DND-41 (cell line): Measurements from ENCODE around the gene SIPA1L3.
A peak's percentile ranks its signal among the peaks of the same experiment; 100 is the strongest.

Experiments used
- ATAC-seq: fragments of 200-7000 bp; cut with Tn5 transposase; 3 replicates; pipeline ENCODE4 v1.9.1; 2021; ENCODE audit warnings: low read depth; ENCODE audit not compliant: insufficient read depth
- DNase-seq: peaks from one replicate; pipeline ENCODE4 v3.0.0-alpha.2; 2020
- H2AFZ ChIP-seq: 2 replicates; pipeline ENCODE4 v1.6.0; 2012; ENCODE audit warnings: low read depth, low read length
- H3K27ac ChIP-seq: 2 replicates; pipeline ENCODE4 v1.5.1; 2012; ENCODE audit warnings: low read length, inconsistent platforms
- H3K27me3 ChIP-seq: fragments of 200-600 bp; sonication (generic); 2 replicates; pipeline ENCODE4 v1.6.0; 2012; ENCODE audit warnings: low read length, mild to moderate bottlenecking, inconsistent platforms; ENCODE audit not compliant: insufficient read depth, poor library complexity
- H3K36me3 ChIP-seq: 2 replicates; pipeline ENCODE4 v1.5.1; 2012; ENCODE audit warnings: low read length, inconsistent platforms; ENCODE audit not compliant: insufficient read depth
- H3K4me1 ChIP-seq: 2 replicates; pipeline ENCODE4 v1.5.1; 2012; ENCODE audit warnings: mild to moderate bottlenecking, low read length; ENCODE audit not compliant: insufficient read depth
- H3K4me2 ChIP-seq: 2 replicates; pipeline ENCODE4 v1.6.0; 2012; ENCODE audit warnings: mild to moderate bottlenecking, moderate library complexity, low read length, inconsistent platforms; ENCODE audit not compliant: insufficient read depth
- H3K4me3 ChIP-seq, 2 experiments: fragments of 200-600 bp in 1 of 2; shearing (Covaris generic) in 1 of 2; 2 replicates each; pipeline ENCODE4 v1.5.1; 2012 to 2016; ENCODE audit warnings: inconsistent platforms in 2 of 2, low read length in 2 of 2, mild to moderate bottlenecking in 2 of 2, low read depth in 1 of 2, moderate library complexity in 1 of 2
- H3K79me2 ChIP-seq: 2 replicates; pipeline ENCODE4 v1.6.0; 2012; ENCODE audit warnings: low read length, inconsistent platforms; ENCODE audit not compliant: insufficient read depth
- H3K9ac ChIP-seq: 2 replicates; pipeline ENCODE4 v1.6.0; 2012; ENCODE audit warnings: low read depth, mild to moderate bottlenecking, inconsistent platforms, low read length, moderate library complexity
- H3K9me3 ChIP-seq: 2 replicates; pipeline ENCODE4 v1.5.1; 2012; ENCODE audit warnings: low read length, moderate library complexity, mild to moderate bottlenecking, inconsistent platforms; ENCODE audit not compliant: insufficient read depth, severe bottlenecking
- H4K20me1 ChIP-seq: 2 replicates; pipeline ENCODE4 v1.6.0; 2012; ENCODE audit warnings: low read length; ENCODE audit not compliant: insufficient read depth
- EZH2 ChIP-seq: IDR thresholded peaks from 3 replicates; pipeline ENCODE4 v1.6.1; 2012; ENCODE audit warnings: borderline replicate concordance, low read depth, mild to moderate bottlenecking, moderate library complexity, low read length, inconsistent platforms; ENCODE audit not compliant: severe bottlenecking
- TF ChIP-seq, protein P1 (sequence below): IDR thresholded peaks from 2 replicates; pipeline ENCODE4 v1.5.1; 2012; ENCODE audit warnings: borderline replicate concordance, low read length, moderate library complexity, mild to moderate bottlenecking; ENCODE audit not compliant: poor library complexity, severe bottlenecking; ENCODE audit errors: extremely low read depth

SIPA1L3 gene

DNA sequence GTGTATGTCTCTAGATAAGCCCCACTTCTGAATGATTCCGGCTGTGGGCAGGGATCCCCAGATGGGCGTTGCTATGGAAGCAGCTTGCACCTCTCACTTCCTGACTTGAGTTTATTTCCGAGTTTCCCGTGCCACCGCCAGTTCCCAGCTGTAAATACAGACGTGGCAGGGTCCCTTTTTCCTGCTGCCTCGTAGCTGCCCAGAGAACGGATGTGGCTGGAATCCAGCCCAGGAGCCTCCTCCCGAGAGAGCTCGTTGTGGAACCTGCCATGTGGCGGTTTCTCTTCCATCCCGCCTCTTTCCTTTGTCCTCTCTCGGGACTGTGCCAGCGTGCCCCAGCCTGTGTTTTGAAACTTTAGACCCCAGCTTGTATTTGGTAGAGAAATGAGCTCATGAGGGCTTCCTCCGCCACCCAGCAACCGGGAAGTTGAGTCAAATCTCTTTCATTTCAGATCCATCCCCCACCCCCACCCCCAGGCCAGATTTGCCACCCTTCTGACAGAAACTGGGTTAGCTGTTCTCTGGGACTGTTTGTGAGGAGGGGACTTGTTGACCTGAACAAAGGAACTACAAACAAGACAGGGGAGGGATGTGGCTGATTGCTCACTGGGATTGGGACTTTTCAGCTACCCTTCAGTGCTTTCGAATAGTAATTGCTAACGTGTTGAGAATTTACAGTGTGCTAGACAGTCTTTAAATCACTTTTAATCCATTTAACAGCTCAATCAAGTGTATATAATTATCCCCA lies 96.6 kb downstream of the SIPA1L3 start:
- Histone ChIP-seq H3K36me3 (no peaks in the 10 kb centered on the region), H3K27me3 (no peaks in the 10 kb centered on the region), H4K20me1 (peaks cover 11% of the 10 kb centered on the region), H3K27ac (peak overlapping the region; percentile 40), H3K9ac (peak overlapping the region; percentile 9; the same call in 1 of the 2 replicates), H3K4me3 (peak overlapping the region in 1 of 2 experiments; percentile 42; a peak in 2 of 4 replicates), H3K4me2 (peak overlapping the region; percentile 49), H3K79me2 (no peaks in the 10 kb centered on the region), H3K4me1 (peaks cover 24% of the 10 kb centered on the region), H3K9me3 (no peaks in the 10 kb centered on the region), H2AFZ (no peak overlapping the region)
- DNase-seq (peak; percentile 33), ATAC-seq (peak; percentile 44; the same call in 2 of the 3 replicates)
- TF ChIP-seq, protein P1, sequence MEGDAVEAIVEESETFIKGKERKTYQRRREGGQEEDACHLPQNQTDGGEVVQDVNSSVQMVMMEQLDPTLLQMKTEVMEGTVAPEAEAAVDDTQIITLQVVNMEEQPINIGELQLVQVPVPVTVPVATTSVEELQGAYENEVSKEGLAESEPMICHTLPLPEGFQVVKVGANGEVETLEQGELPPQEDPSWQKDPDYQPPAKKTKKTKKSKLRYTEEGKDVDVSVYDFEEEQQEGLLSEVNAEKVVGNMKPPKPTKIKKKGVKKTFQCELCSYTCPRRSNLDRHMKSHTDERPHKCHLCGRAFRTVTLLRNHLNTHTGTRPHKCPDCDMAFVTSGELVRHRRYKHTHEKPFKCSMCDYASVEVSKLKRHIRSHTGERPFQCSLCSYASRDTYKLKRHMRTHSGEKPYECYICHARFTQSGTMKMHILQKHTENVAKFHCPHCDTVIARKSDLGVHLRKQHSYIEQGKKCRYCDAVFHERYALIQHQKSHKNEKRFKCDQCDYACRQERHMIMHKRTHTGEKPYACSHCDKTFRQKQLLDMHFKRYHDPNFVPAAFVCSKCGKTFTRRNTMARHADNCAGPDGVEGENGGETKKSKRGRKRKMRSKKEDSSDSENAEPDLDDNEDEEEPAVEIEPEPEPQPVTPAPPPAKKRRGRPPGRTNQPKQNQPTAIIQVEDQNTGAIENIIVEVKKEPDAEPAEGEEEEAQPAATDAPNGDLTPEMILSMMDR = no peak
- no peak for TF ChIP-seq EZH2

DNA sequence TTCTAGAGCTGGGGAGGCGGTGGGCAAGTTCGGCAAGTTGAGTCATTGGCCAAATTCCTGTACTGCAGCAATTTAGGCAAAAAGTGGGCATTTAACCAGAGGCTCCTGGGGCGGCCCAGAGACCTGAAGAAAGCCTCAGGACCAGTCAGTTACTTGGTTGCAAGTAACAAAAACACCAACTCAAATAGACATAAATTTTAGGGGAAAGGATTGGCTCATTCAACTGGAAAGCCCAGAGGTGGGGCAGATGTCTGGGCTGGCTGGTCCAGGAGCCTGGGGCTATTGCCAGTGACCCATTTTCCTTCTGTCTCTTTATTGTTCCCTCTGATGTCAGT lies 97.1 kb downstream of the SIPA1L3 start:
- Histone ChIP-seq H3K4me3 (no peak overlapping the region), H3K27ac (peak overlapping the region; percentile 39; the same call in 1 of the 2 replicates), H3K9me3 (no peaks in the 10 kb centered on the region), H3K4me2 (no peak overlapping the region), H3K36me3 (no peaks in the 10 kb centered on the region), H3K27me3 (no peaks in the 10 kb centered on the region), H2AFZ (no peak overlapping the region), H4K20me1 (peaks cover 11% of the 10 kb centered on the region), H3K79me2 (no peaks in the 10 kb centered on the region), H3K4me1 (peaks cover 24% of the 10 kb centered on the region), H3K9ac (no peak overlapping the region; the same call in 1 of the 2 replicates)
- ATAC-seq = no peak
- DNase-seq = no peak
- TF ChIP-seq, protein P1 = no peak
- no peak for TF ChIP-seq EZH2

DNA sequence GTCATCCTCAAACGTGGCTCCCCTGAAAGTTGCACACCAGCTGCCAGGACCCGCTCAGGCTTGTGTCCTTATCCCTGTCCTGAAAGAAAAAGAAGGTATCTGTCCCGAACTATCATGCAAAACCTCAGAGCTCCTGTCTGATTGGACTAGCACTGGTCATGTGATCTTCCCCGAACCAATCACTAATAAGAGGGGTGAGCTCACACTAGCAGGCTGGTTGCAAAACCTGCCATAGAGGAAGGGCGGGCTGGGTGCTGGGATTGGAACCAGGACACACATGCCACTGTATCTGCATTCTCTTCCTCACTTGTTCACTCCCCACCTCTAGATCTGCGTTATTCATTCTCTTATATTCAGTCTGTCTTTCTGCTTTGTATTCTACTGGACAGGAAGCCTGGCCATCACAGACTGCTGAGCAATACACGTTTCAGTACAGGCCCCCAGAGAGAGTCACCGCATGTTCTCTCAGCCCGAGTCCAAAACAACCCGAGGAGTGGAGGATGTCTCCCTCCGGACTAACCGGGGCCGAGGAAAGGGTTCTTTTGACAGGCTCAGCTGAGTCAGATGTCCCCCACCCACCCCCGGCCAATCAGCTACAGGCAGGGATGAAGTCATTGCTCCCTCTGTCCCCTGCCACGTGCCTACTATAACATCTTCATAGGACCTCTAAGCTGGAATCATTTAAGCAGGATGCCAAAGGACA lies 97.7 kb downstream of the SIPA1L3 start:
- Histone ChIP-seq H3K9ac (no peak overlapping the region), H4K20me1 (peaks cover 11% of the 10 kb centered on the region), H3K27ac (no peak overlapping the region), H3K4me1 (peaks cover 24% of the 10 kb centered on the region), H3K36me3 (no peaks in the 10 kb centered on the region), H3K4me2 (no peak overlapping the region), H3K27me3 (no peaks in the 10 kb centered on the region), H2AFZ (no peak overlapping the region), H3K9me3 (no peaks in the 10 kb centered on the region), H3K4me3 (no peak overlapping the region), H3K79me2 (no peaks in the 10 kb centered on the region)
- no peak for TF ChIP-seq EZH2
- TF ChIP-seq, protein P1 = no peak
- DNase-seq = peak; percentile 9
- no peak; the same call in 2 of the 3 replicates for ATAC-seq
